DMS 273 treated with DMSO at 0.1 percent for 48 hours (cell line): ENCODE measurements around the gene DHX34.
"Not testable (repeated sequence)": the region's sequence is repeated elsewhere in the genome, so short reads cannot be mapped to it uniquely, and the experiment has no call there.

Source experiments
- DNase-seq: peaks from one replicate; lab custom pipeline; 2025; lab: John Stamatoyannopoulos, UW

DHX34 gene

DNA sequence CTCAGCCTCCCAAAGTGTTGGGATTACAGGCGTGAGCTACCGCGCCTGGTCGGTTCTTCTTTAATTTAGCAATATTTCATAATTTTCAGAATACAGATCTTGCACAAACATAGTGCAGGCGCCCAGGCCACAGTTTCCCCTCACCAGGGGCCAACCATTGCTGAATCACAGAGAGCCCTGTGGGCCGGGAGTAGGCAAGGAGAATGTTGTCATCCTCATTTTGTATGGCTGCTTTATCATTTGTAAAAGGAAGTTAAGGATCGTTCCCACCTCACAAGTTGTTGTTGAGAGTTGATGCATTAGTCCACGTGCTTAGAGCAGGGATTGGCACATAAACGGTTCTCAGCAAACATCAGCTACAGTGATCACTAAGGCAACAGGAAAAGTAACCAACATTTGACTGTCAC, 40.0 kb downstream of the DHX34 start:
- no peak for DNase-seq

- DNase-seq, result no peak
Observed at GRCh38 chr19:47390533-47391488, 41.7 kb downstream of the DHX34 start.

DNA sequence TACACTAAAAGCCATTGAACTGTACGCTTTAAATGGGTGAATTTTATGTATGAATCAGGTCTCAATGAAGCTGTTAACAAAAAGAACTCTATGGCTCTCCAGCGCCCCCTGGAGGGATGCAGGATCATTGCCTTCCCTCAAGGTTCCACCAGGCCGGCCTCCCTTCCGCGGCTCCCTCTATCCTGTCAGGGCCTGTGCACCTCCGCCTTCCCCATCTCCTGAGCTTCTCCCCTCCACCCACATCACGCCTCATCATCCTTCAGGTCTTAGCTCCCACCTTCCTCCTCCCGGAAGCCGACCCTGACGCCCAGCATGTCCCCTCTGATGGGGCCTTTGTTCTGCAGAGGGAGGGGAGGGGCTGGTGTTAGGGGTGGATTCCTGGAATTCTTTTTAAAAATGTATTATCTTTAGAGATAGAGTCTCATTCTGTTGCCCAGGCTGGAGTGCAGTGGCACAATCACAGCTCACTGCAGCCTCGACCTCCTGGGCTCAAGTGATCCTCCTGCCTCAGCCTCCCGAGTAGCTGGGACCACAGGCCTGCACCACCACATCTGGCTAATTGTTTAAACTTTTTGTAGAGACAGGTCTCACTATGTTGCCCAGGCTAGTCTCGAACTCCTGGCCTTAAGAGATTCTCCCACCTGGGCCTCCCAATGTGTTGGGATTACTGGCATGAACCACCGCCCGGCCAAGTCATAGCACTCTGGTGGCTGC, 42.6 kb downstream of the DHX34 start:
- DNase-seq, result peak; percentile 31

DNA sequence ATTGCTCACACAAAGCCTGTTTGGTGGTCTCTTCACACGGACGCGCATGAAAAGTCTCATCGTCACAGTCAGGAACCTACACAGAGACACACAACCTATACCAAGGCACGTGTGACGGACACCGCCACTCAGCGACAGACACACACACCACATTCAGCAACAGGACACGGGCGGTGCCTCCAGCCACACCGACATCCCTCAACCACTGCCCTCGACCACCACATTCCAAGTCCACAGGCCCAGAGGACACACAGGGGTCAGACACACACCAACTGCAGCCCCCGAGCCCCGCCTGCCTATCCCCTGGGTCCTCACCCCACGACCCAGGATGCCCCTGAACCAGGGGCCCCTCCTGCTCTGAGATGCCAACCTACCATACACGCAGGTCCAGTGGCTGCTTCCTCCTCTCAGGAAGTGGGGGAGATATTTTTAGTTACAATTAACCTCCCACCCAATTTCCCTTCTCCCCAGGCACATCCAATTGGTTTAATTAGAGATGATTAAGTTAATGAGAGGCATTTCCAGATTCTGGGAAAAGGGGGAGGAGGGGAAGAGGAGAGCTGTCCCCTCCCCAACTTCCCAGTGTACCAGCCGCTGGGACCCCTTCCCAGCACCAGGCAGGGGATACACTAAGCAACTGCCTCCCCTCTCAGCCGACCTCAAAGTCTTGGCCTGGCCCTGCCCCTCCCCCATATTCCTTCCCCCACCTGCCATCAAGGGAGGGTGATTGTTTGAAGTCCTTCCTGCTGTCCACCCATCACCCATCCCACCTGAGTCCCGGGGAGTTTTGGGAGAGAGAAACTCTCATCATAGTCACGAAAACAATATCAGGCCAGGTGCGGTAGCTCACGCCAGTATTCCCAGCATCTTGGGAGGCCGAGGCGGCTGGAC, 49.8 kb downstream of the DHX34 start:
- DNase-seq, result no peak

GRCh38 chr19:47402504-47402903, 53.4 kb downstream of the DHX34 start:
- DNase-seq, result no peak

DNA sequence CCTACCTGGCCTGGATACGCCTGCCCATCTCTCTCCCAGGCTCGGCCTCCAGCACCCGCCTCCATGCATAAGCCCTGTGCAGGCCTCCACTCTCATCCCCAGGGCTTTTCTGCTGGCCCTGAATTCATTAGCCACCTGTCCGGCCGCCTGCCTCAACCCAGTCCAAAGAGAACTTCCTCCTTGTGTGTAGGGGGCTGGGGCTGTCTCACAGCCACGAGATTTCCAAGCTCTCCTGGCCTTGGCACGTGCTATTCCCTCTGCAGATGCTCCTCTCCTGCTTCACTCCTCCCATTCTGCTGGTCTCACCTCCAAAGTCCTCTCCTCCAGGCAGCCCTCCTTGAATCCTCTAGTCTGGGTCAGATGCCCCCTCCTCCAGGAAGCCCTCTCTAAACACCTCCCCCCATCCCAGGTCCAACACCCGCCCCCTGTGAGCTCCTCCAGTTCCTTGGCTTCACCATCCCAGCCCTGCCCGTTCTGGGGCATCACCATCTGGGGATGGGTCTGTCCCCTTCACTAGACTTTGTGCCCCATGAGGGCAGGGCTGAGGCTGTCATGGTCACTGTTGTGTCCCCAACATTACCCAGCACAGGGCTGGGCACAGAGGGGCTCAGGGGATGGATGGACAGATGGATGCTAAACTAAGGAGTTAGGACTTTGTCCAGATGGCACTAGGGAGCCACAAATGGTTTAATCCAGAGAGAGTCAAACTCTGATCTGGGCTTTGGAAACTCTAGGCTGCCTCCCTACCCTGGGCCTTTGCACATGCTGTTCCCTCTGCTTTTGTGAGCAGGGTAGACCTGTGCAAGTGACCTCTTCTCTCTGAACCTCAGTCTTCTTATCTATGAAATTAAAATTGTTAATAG, 55.5 kb downstream of the DHX34 start:
- DNase-seq, result no peak

DNA sequence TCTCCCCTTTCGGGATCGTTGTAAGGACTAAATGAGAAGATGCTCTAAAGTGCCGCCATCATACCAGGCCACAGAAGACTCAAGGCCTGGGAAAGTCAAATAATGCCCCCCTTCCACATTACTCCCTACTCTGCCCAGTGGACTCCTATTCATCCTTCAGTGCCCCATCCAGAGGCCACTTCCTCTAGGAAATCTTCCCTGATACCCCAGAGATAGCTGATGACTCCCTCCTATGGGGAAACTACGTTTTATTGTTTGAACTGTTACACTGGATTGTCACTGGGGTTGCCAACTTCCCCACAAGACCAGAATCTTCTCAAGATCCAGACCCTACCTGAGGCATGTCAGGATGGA, 56.1 kb downstream of the DHX34 start:
- DNase-seq, result no peak

DNA sequence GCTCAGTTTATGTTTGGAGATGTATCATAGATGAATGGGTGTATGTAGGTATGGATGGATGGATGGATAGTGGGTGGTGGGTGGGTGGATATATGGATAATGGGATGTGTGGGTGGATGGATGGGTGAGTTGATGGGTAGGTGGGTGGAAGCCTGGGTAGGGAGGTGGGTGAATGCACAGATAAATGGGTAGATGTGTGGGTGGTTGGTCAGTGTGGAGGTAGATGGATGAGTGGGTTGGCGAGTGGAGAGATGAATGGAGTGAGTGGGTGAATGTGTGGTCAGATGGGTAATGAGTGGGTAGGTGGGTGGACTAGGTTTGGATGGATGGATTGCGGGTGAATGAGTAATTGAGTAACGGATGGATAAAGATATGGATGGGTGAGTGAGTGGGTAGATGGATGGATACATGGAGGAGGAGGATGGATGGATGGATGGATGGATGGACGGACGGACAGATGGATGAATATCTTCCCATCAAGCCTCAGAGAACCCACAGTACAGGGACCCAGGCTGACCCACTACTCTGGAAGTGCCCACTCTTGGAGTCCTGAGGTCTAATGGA, 56.8 kb downstream of the DHX34 start:
- DNase-seq, result no peak

- DNase-seq, result no peak
Observed at GRCh38 chr19:47406711-47407416, 57.7 kb downstream of the DHX34 start.

GRCh38 chr19:47407417-47407774, 58.3 kb downstream of the DHX34 start:
- DNase-seq, result no peak

DNA sequence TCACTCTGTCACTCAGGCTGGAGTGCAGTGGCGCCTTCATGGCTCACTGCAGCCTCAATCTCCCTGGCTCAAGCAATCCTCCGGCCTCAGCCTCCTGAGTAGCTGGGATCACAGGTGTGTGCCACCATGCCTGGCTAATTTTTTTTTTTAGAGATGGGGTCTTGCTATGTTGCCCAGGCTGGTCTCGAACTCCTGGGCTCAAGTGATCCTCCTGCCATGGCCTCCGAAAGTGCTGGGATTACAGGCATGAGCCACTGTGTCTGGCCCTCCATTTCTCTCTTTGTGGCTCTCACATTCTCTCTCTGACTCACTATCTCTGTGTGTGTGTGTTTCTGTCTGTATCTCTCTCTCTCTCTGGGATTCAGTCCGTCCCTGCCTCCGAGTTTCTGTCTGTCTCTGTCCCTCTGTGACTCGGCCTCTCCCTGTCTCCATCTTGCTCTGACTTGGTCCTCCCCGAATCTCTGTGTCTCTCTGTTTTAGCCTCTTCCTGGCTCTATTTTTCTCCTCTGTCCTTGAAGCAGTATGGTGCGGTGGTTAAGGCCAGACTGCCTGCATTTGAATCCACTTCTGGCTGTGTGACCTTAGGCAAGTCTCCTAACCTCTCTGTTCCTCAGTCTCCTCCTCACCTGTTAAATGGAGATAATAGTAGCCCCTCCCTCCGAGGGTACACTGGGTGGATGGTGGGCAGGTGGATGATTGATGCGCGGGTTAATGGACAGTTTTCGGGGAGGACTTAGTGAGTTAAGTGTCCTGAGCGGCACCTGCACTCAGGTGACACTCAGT, 59.2 kb downstream of the DHX34 start:
- no peak for DNase-seq

- no peak for DNase-seq
Observed at GRCh38 chr19:47411101-47411500, 62.0 kb downstream of the DHX34 start.

- DNase-seq, result not testable (repeated sequence)
Observed at GRCh38 chr19:47411696-47412095, 62.6 kb downstream of the DHX34 start.

GRCh38 chr19:47413941-47414340, 64.8 kb downstream of the DHX34 start:
- no peak for DNase-seq

- DNase-seq, result no peak
Observed at GRCh38 chr19:47414469-47414868, 65.4 kb downstream of the DHX34 start.

GRCh38 chr19:47415953-47416642, 67.0 kb downstream of the DHX34 start:
- no peak for DNase-seq

- no peak for DNase-seq
Observed at GRCh38 chr19:47416643-47416985, 67.5 kb downstream of the DHX34 start.

DNA sequence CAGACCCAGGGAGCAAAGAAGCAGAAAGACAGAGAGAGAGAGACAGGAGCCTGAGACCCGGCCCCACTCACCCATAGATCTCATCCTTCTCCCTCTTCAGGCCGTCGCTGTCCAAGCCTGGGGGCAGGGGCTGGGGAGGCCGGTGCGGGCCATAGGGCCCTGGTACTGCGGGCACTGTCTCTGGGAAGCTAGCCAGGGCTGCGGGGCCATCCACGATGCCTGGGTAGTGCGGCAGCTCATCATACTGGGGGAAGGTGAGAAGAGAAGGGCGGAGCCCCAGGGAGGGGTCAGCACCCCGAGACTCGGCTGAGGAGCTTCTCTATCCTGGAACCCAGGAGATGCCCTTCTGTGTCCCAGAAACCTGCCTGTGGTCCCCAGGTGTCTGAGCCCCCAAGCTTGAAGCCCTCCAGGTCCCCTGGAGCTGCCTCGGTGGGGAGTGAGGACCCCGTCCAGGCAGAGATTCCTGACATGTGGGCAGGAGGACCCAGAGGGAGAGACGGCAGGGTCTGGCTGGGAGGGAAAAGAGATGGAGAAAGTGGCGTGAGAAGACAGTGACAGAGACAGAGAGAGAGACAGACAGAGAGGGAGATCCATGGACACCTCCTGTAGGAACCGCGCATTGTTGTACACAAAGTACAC, 68.1 kb downstream of the DHX34 start:
- DNase-seq, result no peak
